Measurements from ENCODE around the gene FARS2. TPM values are rescaled to one million over a fixed set of nuclear protein-coding genes. Genes with fewer than 3 reads are reported as not detected.

The FARS2 gene
- total RNA-seq, 1 donor from 2014 or later = 8.2 TPM

GRCh38 chr6:5506597-5506996, 245.3 kb downstream of the FARS2 start:
- no peak for DNase-seq (ENCODE audit: low read depth)
- Histone ChIP-seq H3K36me3 (ENCODE audit: control insufficient read depth, insufficient read depth, low read length) (no peaks in the 10 kb centered on the region), H3K27me3 (ENCODE audit: control insufficient read depth, insufficient read depth, low read length) (no peaks in the 10 kb centered on the region), H3K4me3 (ENCODE audit: low read depth, low read length) (no peak overlapping the region)
- TF ChIP-seq CTCF (IDR thresholded peaks at IDR 0.05; ENCODE audit: insufficient read depth, low read length, poor library complexity, severe bottlenecking) = no peak

GRCh38 chr6:5507131-5507681, 245.9 kb downstream of the FARS2 start:
- Histone ChIP-seq H3K27me3 (ENCODE audit: control insufficient read depth, insufficient read depth, low read length) (no peaks in the 10 kb centered on the region), H3K4me3 (ENCODE audit: low read depth, low read length) (no peak overlapping the region), H3K36me3 (ENCODE audit: control insufficient read depth, insufficient read depth, low read length) (no peaks in the 10 kb centered on the region)
- no peak for TF ChIP-seq CTCF (IDR thresholded peaks at IDR 0.05; ENCODE audit: insufficient read depth, low read length, poor library complexity, severe bottlenecking)
- DNase-seq (ENCODE audit: low read depth) = peak; percentile 38

- Histone ChIP-seq H3K27me3 (ENCODE audit: control insufficient read depth, insufficient read depth, low read length) (no peaks in the 10 kb centered on the region), H3K4me3 (ENCODE audit: low read depth, low read length) (no peak overlapping the region), H3K36me3 (ENCODE audit: control insufficient read depth, insufficient read depth, low read length) (no peaks in the 10 kb centered on the region)
- TF ChIP-seq CTCF (IDR thresholded peaks at IDR 0.05; ENCODE audit: insufficient read depth, low read length, poor library complexity, severe bottlenecking) = no peak
- DNase-seq (ENCODE audit: low read depth) = no peak
Observed at GRCh38 chr6:5509106-5509505, 247.8 kb downstream of the FARS2 start.

GRCh38 chr6:5510331-5511133, 249.2 kb downstream of the FARS2 start:
- no peaks in the 10 kb centered on the region for H3K27me3 ChIP-seq (ENCODE audit: control insufficient read depth, insufficient read depth, low read length)
- no peak for TF ChIP-seq CTCF (IDR thresholded peaks at IDR 0.05; ENCODE audit: insufficient read depth, low read length, poor library complexity, severe bottlenecking)
- DNase-seq (ENCODE audit: low read depth) = no peak

GRCh38 chr6:5511954-5512353, 250.6 kb downstream of the FARS2 start:
- DNase-seq (ENCODE audit: low read depth) = no peak
- H3K27me3 ChIP-seq (ENCODE audit: control insufficient read depth, insufficient read depth, low read length) = no peaks in the 10 kb centered on the region
- TF ChIP-seq CTCF (IDR thresholded peaks at IDR 0.05; ENCODE audit: insufficient read depth, low read length, poor library complexity, severe bottlenecking) = no peak
- no peaks in the 10 kb centered on the region for H3K36me3 ChIP-seq (ENCODE audit: control insufficient read depth, insufficient read depth, low read length)
- H3K4me3 ChIP-seq (ENCODE audit: low read depth, low read length) = no peak overlapping the region

More at GRCh38 chr6:5510331-5511133, 249.2 kb downstream of the FARS2 start:
- Histone ChIP-seq H3K36me3 (ENCODE audit: control insufficient read depth, insufficient read depth, low read length) (no peaks in the 10 kb centered on the region), H3K4me3 (ENCODE audit: low read depth, low read length) (no peak overlapping the region)

All from kidney epithelial cell (primary cell).